GM19351 (cell line): Measurements from ENCODE around the gene SMO.

Source experiments
- ATAC-seq: cut with Tn5 transposase; IDR thresholded peaks from one replicate; pipeline ENCODE4 v1.9.1; 2021; ENCODE audit warnings: mild to moderate bottlenecking, moderate library complexity; ENCODE audit not compliant: unreplicated experiment

SMO gene

GRCh38 chr7:129188372-129188891, at the start of gene SMO:
SMO (plus strand) TSS chr7:129188633; CDS start chr7:129189152, 519 bp downstream.
- ATAC-seq = no peak

- no peak for ATAC-seq
Measured at GRCh38 chr7:129143724-129144094, 44.7 kb upstream of the SMO start.

GRCh38 chr7:129144095-129144833, 44.2 kb upstream of the SMO start, which contains the start of gene TSPAN33:
TSPAN33 (plus strand) TSS chr7:129144707; CDS start chr7:129144981, 274 bp downstream.
- ATAC-seq = peak; percentile 67

GRCh38 chr7:129144834-129145668, 43.4 kb upstream of the SMO start:
- no peak for ATAC-seq

- ATAC-seq = peak; percentile 57
Measured at GRCh38 chr7:129146237-129146979, 42.0 kb upstream of the SMO start.

- no peak for ATAC-seq
Measured at GRCh38 chr7:129147731-129148130, 40.7 kb upstream of the SMO start.

- no peak for ATAC-seq
Measured at GRCh38 chr7:129149511-129149910, 38.9 kb upstream of the SMO start.

GRCh38 chr7:129150199-129150996, 38.0 kb upstream of the SMO start:
- ATAC-seq = no peak

- no peak for ATAC-seq
Measured at GRCh38 chr7:129157651-129158050, 30.8 kb upstream of the SMO start.

GRCh38 chr7:129159539-129159938, 28.9 kb upstream of the SMO start:
- no peak for ATAC-seq

- no peak for ATAC-seq
Measured at GRCh38 chr7:129160161-129160905, 28.1 kb upstream of the SMO start.

GRCh38 chr7:129161524-129162225, 26.8 kb upstream of the SMO start:
- no peak for ATAC-seq

- no peak for ATAC-seq
Measured at GRCh38 chr7:129162732-129163131, 25.7 kb upstream of the SMO start.

GRCh38 chr7:129163875-129164544, 24.4 kb upstream of the SMO start:
- no peak for ATAC-seq

GRCh38 chr7:129166745-129167144, 21.7 kb upstream of the SMO start:
- peak; percentile 41 for ATAC-seq

GRCh38 chr7:129167817-129168216, 20.6 kb upstream of the SMO start:
- no peak for ATAC-seq

- ATAC-seq = no peak
Measured at GRCh38 chr7:129168231-129169021, 20.0 kb upstream of the SMO start.
